ENCODE results near the gene CCDC178. TPM values are rescaled to one million over a fixed set of nuclear protein-coding genes. Genes with fewer than 3 reads are reported as not detected.

Gene CCDC178
- total and polyA plus RNA-seq, 12 donors = 0.13 to 6.5 (median 0.87) TPM; not detected in 5

- DNase-seq = no peak
- no peaks in the 10 kb centered on the region for H3K27me3 ChIP-seq
- H3K9me3 ChIP-seq (replicated peaks in 1 of 3) = no peaks in the 10 kb centered on the region
- no peaks in the 10 kb centered on the region for H3K36me3 ChIP-seq (replicated peaks in 1 of 2)
- TF ChIP-seq POLR2A (IDR thresholded peaks at IDR 0.05) (no peak), CTCF (IDR thresholded peaks at IDR 0.05) (no peak)
- no peak overlapping the region for H3K4me3 ChIP-seq
- H3K4me1 ChIP-seq (replicated peaks in 1 of 2) = no peaks in the 10 kb centered on the region
- 69 to 75% (median 70%) methylated on average over 2 of the region's 2 CpGs for WGBS, 4 donors
- intact Hi-C loops (cut with DNase I) = no loop called here
- H3K27ac ChIP-seq = no peak overlapping the region
These were observed 459.6 kb downstream of the CCDC178 start for GRCh38 chr18:32980896-32981295.

GRCh38 chr18:32975501-32975900 is 465.0 kb downstream of the CCDC178 start:
- Histone ChIP-seq H3K27me3 (no peaks in the 10 kb centered on the region), H3K4me1 (replicated peaks in 1 of 2) (no peaks in the 10 kb centered on the region), H3K4me3 (no peak overlapping the region), H3K9me3 (replicated peaks in 1 of 3) (no peaks in the 10 kb centered on the region), H3K36me3 (replicated peaks in 1 of 2) (no peaks in the 10 kb centered on the region), H3K27ac (no peak overlapping the region)
- intact Hi-C loops (cut with DNase I) = no loop called here
- DNase-seq = no peak
- no peak for TF ChIP-seq POLR2A (IDR thresholded peaks at IDR 0.05)
- no peak for TF ChIP-seq CTCF (IDR thresholded peaks at IDR 0.05)

GRCh38 chr18:32975163-32975436 is 465.4 kb downstream of the CCDC178 start:
- TF ChIP-seq CTCF (IDR thresholded peaks at IDR 0.05) (no peak), POLR2A (IDR thresholded peaks at IDR 0.05) (no peak)
- WGBS, 4 donors = 71 to 90% (median 73%) methylated on average over 1 of the region's 1 CpG
- Histone ChIP-seq H3K9me3 (replicated peaks in 1 of 3) (no peaks in the 10 kb centered on the region), H3K4me3 (no peak overlapping the region), H3K27ac (no peak overlapping the region), H3K36me3 (replicated peaks in 1 of 2) (no peaks in the 10 kb centered on the region), H3K4me1 (replicated peaks in 1 of 2) (no peaks in the 10 kb centered on the region), H3K27me3 (no peaks in the 10 kb centered on the region)
- no peak for DNase-seq
- intact Hi-C loops (cut with DNase I) = no loop called here

GRCh38 chr18:32974421-32975162 is 465.9 kb downstream of the CCDC178 start:
- Histone ChIP-seq H3K36me3 (replicated peaks in 1 of 2) (no peaks in the 10 kb centered on the region), H3K27ac (no peak overlapping the region), H3K4me3 (no peak overlapping the region), H3K9me3 (replicated peaks in 1 of 3) (no peaks in the 10 kb centered on the region), H3K27me3 (no peaks in the 10 kb centered on the region), H3K4me1 (replicated peaks in 1 of 2) (no peaks in the 10 kb centered on the region)
- no peak for DNase-seq
- TF ChIP-seq CTCF (IDR thresholded peaks at IDR 0.05) = no peak
- WGBS, 4 donors = 21 to 33% (median 25%) methylated on average over 4 of the region's 4 CpGs
- intact Hi-C loops (cut with DNase I) = no loop called here

Data from adrenal gland (tissue), 12 donors.